CD4-positive, alpha-beta T cell treated with Interleukin-12 subunit alpha and Interleukin-12 subunit beta, for 1 hour (primary cell): ENCODE data around the gene NUF2.
"Not testable (repeated sequence)": the region's sequence is repeated elsewhere in the genome, so short reads cannot be mapped to it uniquely, and the experiment has no call there.

Experiments
- DNase-seq: peaks from one replicate; pipeline ENCODE4 v3.0.0-alpha.2; 2020

The NUF2 gene

GRCh38 chr1:163337631-163338030 lies 15.9 kb downstream of the NUF2 start:
- DNase-seq: no peak

DNA sequence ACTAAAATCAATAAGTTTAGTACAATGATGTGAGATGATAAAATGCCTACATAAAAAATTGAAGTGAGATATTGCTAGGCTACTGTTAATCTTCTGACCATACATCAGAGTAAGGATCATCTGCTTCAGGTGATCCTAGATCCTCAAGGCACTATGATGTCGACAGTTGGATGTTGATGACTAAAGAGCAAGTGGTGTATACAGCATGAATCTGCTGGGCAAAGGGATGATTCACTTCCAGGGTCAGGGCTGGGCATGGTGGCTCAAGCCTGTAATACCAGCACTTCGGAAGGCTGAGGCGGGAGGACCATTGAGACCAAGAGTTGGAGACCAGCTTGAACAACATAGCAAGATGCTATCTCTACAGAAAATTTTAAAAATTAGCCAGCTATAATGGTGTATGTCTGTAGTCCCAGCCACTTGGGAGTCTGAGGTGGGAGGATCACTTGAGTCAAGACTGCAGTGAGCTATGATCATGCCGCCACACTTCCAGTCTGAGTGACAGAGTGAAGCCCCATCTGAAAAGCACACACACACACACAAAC lies 24.6 kb downstream of the NUF2 start:
- DNase-seq: no peak

GRCh38 chr1:163347106-163347505 lies 25.4 kb downstream of the NUF2 start:
- no peak for DNase-seq

- DNase-seq: no peak
These were observed 30.2 kb downstream of the NUF2 start for GRCh38 chr1:163351912-163352311.

DNA sequence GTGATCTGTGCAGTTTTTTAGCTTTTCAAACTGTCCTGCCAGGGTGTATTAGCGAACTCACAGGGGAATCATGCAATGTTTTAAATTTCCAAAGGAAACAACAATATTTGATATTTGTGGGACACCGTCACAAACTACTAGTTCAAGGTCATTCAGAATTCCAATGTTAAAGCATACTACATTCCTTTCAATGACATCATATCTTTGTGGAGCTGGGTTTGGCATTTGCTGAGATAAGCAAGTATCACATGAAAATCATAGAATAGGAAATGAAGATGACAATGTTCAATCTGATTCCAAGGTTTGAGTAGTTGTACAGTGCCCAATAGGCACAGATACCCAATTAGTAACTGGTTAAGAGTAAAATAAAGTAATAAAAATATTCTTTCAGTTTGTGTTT lies 35.6 kb downstream of the NUF2 start:
- no peak for DNase-seq

DNA sequence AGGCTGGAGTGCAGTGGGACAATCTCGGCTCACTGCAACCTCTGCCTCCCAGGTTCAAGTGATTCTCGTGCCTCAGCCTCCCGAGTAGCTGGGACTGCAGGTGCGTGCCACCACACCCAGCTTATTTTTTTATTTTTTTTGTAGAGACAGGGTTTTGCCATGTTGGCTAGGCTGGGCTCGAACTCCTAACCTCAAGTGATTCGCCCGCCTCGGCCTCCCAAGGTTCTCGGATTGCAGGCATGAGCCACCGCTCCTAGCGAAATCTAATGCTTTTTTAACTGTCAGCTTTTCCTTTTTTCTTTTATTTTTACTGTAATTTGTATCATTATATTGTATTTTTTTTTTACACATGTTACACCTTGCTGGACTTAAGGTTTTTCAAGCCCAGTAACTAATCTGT lies 36.4 kb downstream of the NUF2 start:
- not testable (repeated sequence) for DNase-seq

GRCh38 chr1:163361123-163361934 lies 39.6 kb downstream of the NUF2 start:
- peak; percentile 1 for DNase-seq

- no peak for DNase-seq
These were observed 43.4 kb downstream of the NUF2 start for GRCh38 chr1:163365186-163365585.

GRCh38 chr1:163366555-163366954 lies 44.8 kb downstream of the NUF2 start:
- DNase-seq: no peak

DNA sequence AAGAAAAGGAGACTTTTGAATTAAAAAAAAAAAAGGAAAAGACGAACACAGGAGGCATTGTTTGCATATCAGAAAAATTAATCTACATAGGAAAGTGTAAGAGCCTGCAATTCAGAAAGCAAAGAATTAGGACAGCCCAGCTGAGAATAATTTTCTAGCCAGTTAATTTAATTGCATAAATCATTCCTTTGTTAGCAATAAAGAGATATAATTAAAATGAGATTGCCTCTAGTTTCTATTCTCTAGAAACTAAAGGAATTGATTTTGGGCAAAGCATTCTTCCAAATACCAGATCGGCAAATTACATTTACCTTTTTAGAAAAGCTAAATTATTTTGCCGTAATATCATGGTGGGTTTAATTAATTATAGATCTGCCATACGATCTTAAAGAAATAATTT lies 46.0 kb downstream of the NUF2 start:
- DNase-seq: no peak

- DNase-seq: no peak
These were observed 50.8 kb downstream of the NUF2 start for GRCh38 chr1:163372576-163372975.

DNA sequence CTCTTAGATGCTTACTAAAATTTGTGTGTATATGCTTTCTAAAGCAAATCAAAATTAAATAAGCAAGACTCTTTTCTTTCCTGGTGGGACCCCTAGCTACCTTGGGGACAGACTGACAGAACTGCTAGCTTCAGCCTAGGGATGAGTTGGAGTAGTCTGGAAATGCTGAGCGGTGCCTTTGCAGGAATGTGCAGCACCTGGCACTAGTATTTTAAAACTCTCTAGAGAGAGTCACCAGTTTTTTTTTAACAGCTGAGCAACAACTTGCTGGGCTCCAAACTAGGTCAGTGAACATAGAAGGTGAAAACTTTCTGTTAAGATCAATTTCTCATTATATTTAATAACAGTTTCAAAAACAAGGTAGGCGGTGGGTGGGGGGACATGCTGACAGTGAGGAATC lies 56.8 kb downstream of the NUF2 start:
- DNase-seq: no peak

- no peak for DNase-seq
These were observed 58.0 kb downstream of the NUF2 start for GRCh38 chr1:163379801-163380200.

GRCh38 chr1:163381487-163382184 lies 59.9 kb downstream of the NUF2 start:
- DNase-seq: no peak

- DNase-seq: no peak
These were observed 60.6 kb downstream of the NUF2 start for GRCh38 chr1:163382395-163382794.

DNA sequence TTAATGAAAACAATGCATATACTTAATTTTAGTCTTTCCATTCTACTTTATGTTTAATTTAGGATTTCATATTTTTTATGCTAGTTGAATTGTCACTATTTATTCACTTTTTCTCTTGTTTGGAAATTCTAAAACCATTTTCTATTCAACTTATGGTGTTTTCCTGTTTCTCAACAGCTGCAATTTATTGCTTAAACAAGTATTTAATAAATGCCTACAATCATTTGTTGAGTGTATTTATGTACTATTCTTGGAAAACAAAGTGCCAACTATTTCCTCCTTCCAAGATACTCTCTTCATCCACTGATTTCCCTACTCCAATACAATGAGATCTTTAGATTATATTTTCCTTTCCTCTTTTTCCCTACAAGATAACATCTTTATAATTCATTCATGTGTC lies 65.4 kb downstream of the NUF2 start:
- no peak for DNase-seq

- no peak for DNase-seq
These were observed 67.2 kb downstream of the NUF2 start for GRCh38 chr1:163388970-163389369.

DNA sequence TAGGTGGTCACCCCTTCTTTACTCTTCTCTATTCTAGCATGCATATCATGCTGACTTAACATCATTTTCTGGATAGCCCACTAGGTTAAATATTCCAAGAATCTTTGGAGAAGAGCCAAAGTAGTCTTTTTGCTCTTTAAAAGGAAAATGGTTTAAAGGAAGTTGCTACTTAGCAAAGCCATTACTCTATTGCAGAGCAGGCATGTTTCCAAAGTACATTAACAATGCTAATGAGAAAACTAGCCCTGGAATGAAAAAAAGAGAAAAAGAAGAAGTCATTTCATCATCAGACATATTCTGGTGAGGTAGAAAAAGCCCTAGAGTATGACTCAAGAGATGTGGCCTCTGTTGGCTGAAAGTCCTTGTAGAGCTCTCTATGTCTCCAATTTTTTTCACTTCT lies 74.0 kb downstream of the NUF2 start:
- DNase-seq: no peak

GRCh38 chr1:163397451-163398200 lies 75.9 kb downstream of the NUF2 start:
- no peak for DNase-seq

DNA sequence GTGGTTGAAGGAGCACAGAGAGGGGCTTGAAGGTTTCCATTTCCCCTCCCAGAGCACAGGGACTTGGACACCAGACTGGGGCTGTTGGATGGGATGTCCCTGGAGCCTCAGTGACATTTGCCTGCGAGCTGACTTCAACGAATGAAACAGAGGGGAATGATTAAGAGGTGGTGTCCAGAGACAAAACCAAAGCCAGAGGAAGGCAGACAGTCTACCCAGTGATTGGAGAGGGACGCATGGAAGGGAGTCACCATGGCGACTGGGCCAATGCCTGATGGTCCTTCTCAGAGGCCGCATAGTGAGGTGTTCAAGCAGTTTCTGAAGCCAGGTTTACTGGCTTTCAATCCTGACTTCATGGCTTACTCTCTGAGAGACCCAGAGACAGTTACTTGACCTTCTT lies 77.2 kb downstream of the NUF2 start:
- no peak for DNase-seq

- no peak for DNase-seq
These were observed 78.3 kb downstream of the NUF2 start for GRCh38 chr1:163399976-163400601.

GRCh38 chr1:163401211-163401610 lies 79.5 kb downstream of the NUF2 start:
- no peak for DNase-seq
